NCI-H1417 (cell line): ENCODE results near the gene SPRY1.

Experiments used
- DNase-seq, 3 experiments: peaks; one replicate each; lab custom pipeline; 2025; lab: John Stamatoyannopoulos, UW

SPRY1 gene

DNA sequence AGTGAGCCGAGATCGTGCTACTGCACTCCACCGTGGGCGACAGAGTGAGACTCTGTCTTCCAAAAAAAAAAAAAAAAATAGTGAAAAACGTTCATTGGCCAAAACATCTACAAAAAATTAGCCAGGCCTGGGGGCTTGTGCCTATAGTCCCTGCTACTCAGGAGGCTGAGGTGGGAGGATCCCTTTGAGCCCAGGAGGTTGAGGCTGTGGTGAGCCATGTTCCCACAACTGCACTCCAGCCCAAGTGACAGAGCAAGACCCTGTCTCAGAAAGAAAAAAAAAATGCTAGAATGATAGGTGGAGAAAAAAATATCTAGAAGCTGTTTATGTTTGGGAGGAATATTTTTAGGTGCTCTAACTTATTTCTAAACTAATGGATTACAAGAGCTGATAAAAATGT is 14.9 kb downstream of the SPRY1 start:
- no peak for DNase-seq

DNA sequence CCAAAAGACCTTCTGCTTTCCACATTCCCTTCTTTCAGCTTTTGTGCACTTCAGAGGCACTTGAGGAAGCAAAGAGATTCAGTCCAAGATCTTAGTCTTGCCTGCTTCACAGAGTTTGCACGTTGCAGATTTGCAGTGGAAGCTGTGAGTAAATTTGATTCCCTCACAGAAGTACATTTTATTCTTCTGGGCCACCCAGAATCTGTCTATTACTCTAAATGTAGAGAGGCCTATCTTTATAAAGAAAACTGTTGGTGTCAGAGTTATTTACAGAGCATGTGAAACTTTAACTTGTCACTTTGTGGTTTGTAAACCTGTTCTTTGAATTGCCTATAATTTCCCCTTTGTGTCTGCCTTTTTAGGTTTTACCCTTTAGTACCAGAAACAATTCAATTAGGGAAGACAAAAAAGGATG is 15.5 kb downstream of the SPRY1 start:
- DNase-seq, result no peak

DNA sequence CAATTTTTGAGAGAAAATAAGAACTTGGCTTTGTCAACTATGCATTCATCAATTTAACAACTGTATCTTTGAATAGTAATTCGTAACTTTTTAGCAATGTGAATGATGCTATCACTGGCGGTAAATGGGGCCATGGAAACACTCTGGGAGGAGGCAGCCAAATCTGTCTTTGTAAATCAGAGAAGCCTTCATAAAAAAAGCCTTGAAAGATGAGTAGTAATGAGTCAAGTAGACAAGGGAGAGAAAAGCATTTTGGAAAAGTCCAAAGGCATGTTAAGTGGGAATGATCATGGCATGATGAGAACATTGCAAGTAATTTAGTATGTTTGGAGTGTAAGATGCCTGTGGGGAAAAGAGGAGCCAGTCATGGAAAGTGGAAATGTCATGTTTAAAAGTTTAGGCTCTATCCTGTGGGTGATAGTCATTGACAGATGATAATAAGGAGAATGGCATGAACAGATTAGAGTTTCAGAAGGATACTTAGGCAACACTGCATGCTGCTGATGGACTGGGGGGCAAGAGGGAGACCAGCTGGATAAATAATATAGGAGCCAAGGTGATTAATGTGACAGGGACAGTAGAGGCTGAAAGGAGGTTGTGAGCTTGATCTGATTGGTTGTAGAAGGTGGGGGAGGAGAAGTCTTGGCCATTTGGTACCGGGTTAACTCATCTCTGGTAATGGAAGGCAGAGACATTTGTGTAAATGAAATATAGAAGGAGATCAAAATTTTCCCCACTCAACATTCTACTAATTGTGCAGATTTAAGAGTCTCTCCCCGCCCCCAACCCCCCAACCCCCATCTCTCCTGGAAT is 16.3 kb downstream of the SPRY1 start:
- no peak for DNase-seq

DNA sequence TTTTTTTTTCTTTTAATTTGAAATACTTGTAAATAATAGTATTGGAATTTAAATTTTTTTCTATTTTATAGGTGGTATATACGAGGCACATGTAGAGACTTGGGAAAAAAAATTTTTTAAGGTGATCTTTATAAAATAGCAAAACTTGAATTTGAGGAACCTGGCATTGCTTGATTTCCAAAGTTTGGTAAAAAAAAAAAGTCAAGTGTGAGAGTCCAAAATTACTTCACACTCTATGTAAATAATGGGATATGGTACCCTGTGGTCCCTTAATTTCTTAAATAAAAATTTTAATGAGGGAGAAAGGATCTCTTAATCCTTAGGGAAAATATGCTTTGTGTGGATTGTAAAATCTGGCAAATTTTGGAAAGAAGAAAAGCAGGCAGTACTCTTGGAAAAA is 19.0 kb downstream of the SPRY1 start:
- no peak for DNase-seq

DNA sequence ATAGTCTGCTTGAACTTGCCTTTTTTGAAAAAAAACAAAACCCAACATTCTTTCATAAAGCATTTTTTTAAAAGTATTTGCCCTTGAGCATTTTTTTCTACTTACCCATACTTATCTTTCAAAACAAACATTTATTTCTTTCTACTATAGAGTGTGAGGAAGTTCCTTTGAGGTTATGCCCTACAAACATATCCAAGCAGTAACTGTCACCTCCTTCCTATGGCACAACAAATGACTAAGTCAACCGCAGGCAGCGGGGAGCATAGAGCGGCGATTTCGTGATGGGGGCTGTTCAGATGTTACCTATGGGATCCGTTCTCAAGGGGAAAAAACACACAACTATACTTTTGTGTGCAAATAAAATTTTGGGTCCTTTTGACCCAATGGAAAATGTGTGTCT is 19.4 kb downstream of the SPRY1 start:
- no peak for DNase-seq

DNA sequence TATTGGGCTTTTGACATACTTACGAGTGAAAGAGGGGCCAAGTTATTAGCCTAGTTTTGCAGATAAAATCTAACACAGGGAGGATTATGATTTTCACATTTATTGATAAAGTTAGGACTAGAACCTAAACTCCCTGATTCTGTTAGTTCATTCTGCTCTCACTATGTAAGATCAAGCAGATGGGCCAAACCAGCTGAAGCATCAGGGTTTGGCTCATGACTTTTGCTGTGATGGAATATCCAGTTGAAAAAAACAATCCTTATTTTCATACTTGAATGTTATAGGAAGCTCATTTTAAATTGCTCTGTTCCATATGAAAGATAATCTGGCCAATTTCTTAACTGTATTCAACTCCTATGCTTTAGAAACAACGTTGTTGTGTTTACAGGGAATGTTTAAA is 21.2 kb downstream of the SPRY1 start:
- no peak for DNase-seq

DNA sequence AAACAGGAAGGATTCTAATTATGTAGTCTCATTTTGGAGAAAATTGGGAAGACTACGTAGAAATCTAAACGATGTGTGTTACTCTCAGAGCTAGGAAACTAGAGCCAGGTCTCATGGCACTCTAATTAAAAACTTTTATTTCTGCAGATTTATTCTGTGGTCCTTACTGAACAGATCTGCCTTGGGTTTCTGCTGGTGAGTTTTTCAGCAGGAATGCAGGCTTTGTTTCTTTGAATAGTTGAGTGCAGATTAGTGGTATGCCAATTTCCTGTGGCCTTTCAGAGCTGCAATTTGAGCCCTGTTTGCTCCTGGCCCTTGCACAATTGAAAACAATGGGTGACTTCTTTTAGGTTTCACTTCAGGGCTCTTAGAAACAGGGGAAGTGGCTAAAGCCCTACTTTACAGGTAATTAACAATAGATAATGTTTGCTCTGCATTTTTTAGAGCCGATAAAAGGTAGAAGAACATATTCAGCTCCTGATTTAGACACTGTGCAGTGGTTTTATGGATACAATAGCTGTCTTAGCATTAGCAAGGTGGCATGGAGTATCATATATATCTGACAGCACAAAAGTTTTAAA is 21.8 kb downstream of the SPRY1 start:
- DNase-seq, result peak; percentile 75 to 94 (median 88)

DNA sequence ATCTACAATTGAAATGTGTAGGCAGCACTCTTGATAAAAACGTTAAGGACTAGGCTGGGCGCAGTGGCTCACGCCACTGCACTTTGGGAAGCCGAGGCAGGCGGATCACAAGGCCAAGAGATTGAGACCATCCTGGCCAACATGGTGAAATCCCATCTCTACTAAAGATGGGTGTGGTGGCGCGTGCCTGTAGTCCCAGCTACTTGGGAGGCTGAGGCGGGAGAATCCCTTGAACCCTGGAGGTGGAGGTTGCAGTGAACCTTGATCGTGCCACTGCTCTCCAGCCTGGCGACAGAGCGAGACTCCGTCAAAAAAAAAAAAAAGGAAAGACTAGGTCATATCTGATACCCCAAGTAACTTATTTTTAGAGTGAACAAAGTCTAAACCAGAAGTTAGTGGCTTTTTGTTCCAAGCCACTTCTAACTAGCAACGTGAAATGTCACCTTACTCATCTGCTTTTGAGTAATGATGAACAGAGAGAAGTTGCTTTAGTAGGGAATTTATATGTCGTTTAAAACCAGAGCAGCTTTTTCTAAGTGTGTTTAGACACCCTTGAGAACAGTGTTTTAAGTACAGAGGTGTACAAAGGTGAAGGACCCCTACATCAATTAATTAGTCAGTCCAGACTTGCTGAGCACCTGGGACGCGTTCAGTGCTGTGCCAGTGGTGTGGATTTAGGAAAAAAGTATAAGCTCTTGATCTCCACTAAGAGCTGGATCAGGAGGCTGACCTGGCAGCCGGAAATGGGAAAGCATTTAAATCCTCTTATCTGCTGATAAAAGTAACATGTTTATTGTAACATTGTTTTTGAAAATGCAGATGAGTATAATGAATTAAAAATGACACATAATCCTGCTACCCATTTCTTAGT is 23.5 kb downstream of the SPRY1 start:
- DNase-seq, result peak in 1 of 3 experiments; percentile 12

DNA sequence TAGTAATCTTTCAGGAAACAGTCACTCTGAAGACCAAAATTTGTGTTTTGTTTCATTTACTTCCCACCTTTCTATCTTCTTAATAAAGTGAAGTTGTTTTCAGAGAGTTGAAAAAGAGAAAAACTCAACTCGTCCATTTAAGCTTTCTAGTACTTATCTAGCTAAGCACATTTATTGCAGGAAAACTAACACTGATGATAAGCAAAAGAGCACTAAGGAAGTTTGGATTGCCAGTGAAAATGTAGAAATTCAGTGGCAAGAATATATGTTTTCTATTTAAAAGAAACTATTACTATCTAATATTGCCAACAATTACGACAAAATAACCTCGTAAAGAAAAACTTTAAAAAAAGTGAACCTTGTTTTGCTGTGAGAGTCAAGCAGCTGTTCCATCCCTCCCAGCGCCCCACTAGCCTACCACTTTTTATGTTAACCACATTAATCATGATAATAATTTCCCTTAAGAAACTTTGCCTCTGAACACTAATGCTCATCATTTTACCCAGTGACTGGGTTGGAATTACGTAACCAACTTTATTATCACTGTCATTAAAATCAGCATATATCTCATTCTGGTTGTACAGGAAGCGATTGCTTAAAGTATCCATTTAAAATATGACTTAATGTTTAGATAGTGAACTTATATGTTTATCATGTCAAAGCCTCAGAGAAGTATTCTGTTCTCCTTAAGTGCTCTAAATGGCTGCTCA is 24.8 kb downstream of the SPRY1 start:
- no peak for DNase-seq

DNA sequence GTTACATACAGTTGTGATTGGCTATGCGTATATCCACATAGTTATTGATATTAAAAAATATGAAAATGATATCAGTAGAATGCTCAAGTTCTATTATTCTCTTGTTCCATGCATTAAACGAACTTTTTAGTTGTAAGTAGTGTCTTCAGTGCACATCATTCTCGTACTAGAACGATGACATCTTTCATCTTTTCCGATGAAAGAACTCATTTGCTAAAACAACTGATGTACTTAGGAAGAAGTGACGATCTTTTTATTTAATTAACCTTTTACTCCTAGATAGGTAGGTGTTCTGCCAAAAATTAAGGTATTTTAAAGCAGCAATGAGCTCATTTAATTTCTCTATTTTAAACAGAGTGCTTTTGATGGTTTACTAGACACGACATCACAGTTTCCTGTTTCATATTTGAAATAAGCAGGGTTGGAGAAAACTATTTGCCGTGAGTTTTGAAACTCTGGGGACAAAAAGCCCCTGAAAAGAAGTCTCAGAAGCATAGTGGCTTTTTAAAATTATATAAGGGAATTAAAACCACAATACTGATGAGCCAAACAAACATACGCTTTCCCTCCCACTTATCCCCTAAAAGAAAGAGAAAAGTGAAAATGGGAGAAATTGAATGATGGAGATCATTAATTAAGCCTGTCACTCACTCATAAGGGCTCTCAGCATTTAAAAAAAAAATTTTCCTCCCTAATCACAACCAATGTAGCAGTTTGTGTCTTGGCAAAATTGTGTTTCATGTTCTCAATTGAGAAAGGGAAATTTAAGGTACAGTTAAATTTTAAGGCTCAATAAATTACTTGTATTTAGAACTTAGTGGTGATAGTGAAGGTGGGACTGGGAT is 25.6 kb downstream of the SPRY1 start:
- DNase-seq, result peak in 1 of 3 experiments; percentile 15

DNA sequence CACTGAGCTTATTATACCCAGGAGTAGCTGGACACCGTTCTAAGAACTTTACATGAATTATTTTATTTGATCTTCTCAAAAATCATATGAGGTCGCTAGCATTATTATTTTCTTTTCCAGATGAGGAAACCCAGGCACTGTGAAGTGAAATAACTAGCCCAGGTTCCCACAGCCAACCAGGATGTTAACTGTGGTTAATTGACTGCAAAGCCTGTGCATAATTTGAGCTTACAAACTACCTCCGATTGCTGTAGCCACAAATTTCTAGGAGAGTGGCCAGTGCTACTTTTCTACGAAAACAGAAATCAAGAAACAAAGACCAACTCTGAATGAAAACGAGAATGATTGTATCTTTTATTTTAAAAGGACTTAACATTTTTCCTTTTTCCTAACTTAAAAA is 27.2 kb downstream of the SPRY1 start:
- DNase-seq, result no peak

DNA sequence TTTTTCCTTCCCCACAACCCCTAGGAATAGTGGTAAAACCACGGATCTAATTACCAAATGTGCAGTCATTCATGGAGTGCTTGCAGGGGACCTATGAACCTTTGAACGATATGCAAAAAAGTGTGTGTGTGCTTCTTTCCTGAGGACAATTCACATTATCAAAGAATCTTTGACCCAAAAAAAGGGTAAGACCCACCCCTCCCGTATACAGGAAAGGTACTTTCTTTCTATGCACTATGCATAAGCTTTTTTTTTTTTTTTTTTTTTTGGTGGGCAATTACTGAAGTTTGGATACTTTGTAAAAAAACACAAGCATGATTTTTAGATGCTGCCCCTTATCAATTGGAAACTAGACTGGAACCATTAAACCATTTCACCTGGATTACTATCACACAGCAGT is 31.4 kb downstream of the SPRY1 start:
- DNase-seq, result no peak

DNA sequence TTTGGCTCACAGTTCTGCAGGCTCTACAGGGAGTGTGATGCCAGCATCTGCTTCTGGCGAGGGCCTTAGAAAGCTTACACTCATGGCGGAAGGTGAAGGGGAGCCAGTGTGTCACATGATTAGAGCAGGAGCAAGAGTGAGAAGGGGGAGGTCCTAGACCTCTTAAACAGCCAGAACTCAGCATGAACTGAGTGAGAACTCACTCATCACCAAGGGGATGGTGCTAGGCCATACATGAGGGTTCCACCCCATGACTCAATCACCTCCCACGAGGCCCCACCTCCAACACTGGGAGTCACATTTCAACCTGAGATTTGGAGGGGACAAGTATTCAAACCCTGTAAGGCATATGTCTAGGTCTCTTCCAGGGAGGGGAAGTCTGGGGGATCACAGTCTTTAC is 33.4 kb downstream of the SPRY1 start:
- DNase-seq, result no peak

DNA sequence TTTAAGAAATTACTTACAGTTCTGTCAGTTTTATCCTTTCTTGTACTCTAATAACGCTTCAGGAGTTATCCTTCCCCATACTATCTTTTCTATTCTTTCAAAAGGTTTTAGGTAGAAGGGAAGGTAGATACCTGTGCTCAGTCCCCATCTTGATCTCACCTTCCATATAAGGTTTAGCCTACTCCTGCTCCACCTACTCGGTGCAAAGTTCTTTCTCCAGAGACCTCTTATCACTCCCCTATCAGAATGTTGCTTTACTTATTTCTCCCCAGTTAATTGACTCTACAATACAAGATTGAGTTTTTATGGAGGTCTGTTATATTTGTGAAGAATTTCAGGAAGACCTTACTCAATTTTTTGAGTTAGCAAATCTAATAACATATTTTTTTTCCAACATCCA is 33.9 kb downstream of the SPRY1 start:
- DNase-seq, result no peak

DNA sequence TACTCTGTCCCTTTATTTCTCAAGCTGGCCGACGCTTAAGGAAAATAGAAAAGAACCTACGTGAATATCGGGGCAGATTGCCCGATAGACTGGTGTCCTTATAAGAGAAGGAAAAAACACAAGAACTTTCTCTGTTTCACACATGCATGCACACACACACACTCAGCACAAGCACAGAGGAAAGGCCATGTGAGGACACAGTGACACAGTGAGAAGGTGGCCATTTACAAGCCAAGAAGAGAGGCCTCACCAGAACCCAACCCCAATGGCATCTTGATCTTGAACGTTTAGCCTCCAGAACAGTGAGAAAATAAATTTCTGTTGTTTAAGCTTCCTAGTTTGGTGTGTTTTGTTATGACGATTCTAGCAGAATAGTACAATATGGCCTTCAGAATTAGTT is 37.0 kb downstream of the SPRY1 start:
- DNase-seq, result no peak

DNA sequence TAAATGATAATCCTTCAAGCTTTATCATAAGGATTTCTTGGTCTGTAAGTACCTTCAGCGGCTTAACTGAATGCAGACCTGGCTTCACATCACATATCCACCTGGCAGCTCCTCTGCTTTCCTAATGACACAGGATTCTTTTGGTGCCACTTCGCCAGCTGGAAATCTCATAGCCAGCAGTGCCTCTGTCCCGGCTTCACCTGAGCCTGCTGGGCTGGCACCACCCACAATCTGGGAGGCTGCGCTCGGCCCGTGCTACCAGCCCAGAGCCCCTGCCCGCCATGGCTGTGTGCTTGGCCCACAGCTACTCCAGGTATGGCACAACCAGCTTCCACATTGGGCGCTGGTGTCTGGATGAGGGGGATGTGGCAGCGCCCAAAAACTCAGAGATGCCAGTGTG is 37.4 kb downstream of the SPRY1 start:
- DNase-seq, result no peak

DNA sequence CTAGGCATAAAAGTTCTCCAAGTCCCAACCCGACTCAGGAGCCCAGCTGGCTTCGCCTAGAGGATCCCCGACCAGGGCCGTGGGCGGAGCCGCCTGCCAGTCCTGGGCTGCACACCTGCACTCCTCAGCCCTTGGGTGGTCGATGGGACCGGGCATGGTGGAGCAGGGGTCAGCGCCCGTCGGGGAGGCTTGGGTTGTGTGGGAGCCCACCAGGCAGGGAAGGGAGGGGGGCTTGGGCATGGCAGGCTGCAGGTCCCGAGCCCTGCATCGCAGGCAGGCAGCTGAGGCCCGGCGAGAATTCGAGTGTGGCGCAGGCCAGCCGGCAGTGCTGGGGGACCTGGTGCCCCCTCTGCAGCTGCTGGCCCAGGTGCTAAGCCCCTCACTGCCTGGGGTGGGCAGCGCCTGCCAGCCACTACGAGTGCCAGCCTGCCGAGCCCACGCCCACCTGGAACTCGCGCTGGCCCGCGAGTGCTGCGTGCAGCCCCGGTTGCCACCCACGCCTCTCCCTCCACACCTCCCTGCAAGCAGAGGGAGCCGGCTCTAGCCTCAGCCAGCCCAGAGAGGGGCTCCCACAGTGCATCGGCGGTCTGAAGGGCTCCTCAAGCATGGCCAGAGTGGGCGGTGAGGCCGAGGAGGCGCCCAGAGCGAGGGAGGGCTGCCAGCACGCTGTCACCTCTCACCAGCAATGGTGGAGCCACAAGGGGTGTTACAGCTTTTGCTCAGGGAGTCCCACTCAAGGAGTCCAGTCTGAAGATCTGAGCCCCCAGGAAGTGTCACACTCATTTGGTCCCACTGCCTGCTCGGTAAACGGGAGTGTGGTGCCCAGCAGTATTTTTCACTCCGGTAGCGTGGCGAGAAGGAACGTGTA is 38.9 kb downstream of the SPRY1 start:
- DNase-seq, result no peak

DNA sequence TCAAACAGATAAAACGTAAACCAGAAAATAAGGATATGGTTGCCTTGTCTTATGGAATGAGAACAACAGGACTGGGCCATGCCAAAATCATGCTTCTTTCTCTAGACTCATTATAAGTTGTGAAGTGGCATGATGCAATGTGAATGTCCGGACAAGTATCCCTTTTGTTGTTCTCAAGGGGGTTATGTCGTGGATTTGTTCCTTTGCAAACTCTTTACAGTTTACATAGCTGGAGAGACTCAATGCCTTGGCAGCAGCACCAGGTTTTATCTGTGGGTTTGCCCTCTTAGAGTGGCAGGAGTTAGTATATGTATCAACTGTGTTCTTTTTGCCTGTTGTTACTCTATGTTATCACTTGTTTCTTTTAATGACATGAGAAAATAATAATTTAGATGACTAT is 41.4 kb downstream of the SPRY1 start:
- no peak for DNase-seq

DNA sequence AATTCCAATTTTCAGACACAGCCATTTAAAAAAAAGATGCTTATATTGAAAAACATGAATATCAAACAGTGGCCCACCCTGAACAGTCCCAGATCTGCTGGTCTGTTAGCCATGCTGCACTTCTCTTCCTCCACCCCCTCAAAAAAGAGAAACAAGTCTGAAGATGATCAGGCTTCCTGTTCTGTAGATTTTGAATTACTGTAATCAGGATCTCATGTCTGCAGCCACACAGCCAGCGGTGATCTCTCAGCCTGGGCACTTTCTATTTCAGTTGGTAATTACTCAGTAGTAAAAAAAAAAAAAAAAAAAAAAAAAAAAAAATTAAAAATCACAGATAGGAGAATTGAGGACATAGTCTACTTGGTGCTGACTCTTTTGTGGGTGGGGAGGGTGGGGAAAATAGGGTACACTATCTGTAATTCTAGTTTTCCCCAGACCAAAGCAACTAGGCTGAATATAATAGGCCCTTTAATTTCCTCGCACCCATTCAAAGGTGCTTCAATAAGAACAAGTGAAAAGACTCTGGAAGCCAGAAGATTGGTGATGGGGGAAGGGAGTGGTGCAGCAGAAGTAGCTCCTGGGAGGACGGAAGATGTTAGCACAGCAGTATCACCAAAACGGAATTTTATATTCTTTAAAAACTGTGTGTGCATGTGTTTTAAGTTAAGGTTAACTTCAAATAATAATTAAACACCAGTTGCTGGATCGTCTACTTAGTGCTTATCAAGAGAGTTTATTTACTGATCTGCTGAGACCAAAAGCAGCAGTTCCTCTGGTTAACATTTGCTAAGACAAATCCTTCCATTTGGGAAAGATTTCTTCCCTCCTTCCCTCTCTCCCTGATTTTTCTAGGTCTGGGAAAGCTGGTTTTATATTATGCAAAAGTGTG is 47.0 kb downstream of the SPRY1 start:
- DNase-seq, result no peak
